NCI-H748 (cell line): ENCODE data around the gene PC.
"Not testable (repeated sequence)": the region's sequence is repeated elsewhere in the genome, so short reads cannot be mapped to it uniquely, and the experiment has no call there.

Source experiments
- DNase-seq: peaks from one replicate; lab custom pipeline; 2025; ENCODE audit not compliant: unreplicated experiment; lab: John Stamatoyannopoulos, UW

PC gene

DNA sequence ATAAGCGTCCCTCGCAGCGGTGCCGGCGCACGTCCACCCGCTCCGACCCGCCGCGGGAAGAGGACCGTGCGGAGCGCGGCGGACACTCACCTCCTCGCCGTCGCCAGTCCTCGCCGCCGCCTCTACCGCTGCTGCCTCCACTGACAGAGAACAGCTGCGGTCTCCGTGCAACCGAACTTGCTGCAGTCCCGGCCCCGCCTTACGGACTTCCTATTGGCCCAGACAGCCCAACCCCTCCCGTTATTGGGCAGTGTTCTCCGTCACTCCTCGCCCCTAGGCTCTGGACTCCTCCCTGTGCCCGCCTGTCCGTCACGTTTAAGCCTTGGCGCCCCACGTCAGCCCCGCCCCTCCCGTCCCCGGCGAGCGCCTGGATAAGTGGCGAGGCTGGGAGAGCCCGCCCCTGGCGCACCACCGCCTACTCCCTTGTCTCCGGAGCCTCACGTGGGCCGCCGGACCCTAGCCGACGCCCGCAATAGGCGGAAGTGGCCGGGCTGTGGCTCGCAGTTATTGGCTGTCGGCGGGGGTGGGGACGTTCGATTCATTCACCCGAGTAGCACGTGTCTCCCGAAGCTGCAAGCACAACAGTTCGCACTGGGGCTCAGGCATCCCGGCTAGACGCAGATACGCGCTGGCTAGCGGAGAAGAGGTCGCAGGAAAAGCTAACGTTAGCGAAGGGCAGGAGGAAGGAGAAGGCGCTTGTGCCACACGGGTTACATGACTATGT lies at the start of gene PC:
PC (minus strand) TSS at position 152 of the 724 bp plus-strand sequence. CDS start 86,224 bp downstream, outside the sequence.
- peak; percentile 99 for DNase-seq

DNA sequence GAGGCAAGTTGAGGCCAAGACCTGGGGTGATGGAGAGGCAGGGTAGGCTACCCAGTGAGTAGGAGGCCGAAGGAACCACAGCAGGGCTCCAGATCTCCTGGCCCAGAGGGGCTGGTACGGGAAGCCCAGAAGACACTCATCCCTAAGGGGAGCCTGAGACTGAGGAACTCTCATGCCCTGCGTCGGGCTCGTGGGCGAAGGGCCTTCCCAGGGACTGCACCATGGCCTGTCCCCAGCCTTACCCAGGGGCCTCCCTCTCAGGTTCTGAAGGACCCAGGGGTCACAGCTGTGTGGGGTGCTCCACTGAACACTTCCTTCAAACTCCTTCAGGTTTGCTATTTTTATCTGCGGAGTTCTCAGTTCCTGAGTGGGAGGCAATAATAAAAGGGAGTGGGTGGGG lies 48.9 kb upstream of the PC start:
- DNase-seq = no peak

- DNase-seq = peak; percentile 44
Measured at GRCh38 chr11:67006029-67006884, 48.1 kb upstream of the PC start.

DNA sequence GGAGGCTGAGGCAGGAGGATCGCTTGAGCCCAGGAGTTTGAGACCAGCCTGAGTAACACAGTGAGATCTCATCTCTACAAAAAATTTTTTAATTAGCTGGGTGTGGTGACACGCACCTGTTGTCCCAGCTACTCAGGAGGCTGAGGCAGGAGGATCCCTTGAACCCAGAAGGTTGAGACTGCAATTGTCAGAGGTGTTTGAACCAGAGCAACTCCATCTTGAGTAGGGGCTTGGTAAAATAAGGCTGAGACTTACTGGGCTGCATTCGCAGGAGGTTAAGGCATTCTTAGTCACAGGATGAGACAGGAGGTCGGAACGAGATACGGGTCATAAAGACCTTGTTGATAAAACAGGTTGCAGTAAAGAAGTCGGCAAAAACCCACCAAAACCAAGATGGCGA lies 47.0 kb upstream of the PC start:
- DNase-seq = not testable (repeated sequence)

GRCh38 chr11:67002921-67003411 lies 44.8 kb upstream of the PC start:
- DNase-seq = no peak

DNA sequence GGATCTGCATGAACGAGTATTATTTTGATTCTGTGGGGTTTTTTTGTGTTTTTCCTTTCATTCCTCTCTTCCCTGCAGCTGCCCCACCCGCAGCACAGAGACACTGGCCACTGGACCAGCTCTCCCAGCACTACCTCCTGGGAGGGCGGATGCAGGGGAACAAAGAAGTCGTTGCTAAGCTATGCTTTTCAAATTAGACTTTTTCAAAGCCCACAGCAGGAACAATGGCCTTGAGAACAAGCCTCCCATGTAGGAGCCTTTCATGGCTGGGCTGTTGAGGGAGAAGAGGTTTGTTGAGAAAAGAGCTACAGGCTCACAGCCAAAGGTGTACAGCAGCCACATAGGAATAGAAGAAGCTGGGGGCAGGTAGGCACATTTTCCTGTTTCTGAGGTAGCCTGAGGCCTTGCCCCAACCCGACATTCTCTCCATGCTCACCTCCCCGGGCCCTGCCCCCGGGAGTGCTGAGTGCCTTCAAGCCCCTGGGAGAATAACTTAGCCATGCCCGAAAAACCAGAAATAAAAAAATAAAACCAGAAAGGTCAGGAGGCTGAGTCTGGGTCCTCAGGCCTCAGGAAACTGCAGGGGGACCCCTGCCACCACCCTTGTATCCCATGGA lies 44.2 kb upstream of the PC start:
- DNase-seq = peak; percentile 69

- DNase-seq = no peak
Measured at GRCh38 chr11:67001332-67001731, 43.1 kb upstream of the PC start.

DNA sequence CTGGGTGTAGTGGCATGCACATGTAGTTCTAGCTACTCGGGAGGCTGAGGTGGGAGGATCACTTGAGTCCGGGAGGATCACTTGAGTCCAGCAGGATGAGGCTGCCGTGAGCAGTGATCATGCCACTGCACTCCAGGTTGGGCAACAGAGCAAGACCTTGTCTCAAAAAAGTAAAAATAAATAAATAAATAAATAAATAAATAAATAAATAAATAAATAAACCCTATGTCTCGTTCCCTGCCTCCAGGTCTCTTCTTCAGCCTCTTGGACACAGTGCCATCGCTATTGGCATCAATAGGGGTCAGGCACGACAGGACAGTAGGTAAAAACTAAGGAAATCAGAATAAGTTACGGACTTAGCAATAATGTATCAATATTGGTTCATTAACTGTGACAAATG lies 41.4 kb upstream of the PC start:
- DNase-seq = no peak

- no peak for DNase-seq
Measured at GRCh38 chr11:66996609-66997273, 38.6 kb upstream of the PC start.

DNA sequence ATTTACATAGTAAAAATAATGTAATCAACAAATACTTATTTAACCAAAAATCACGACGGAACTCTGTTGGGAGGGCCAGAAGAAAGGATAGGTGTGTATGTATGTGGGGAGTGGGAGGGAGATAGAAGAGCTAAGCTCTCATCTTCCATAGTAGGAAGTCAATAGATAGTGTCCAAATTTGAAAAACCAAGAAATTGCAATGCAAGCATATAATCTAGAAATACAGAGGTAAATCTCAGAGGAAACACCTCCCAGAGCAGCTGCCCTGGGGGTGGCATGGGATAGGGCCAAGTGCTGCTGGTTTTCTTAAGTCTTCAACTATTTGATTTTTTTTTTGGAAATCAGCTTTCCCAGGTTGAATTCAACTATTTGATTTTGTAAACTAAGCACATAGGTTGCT lies 33.9 kb upstream of the PC start:
- no peak for DNase-seq

DNA sequence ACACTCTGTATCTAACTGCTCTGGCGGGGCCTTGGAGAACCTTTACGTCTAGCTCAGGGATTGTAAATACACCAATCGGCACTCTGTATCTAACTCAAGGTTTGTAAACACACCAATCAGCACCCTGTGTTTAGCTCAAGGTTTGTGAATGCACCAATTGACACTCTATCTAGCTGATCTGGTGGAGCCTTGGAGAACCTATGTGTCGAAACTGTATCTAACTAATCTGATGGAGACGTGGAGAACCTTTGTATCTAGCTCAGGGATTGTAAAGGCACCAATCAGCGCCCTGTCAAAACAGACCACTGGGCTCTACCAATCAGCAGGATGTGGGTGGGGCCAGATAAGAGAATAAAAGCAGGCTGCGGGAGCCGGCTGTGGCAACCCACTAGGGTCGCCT lies 31.2 kb upstream of the PC start:
- DNase-seq = not testable (repeated sequence)

DNA sequence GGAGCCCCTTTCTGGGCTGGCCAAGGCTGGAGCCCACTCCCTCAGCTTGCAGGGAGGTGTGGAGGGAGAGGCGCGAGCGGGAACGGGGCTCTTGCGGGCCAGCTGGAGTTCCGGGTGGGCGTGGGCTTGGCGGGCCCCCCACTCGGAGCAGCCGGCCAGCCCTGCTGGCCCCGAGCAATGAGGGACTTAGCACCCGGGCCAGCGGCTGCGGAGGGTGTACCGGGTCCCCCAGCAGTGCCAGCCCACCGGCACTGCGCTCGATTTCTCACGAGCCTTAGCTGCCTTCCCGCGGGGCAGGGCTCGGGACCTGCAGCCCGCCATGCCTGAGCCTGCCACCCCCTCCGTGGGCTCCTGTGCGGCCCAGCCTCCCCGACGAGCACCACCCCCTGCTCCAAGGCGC lies 30.6 kb upstream of the PC start:
- not testable (repeated sequence) for DNase-seq

DNA sequence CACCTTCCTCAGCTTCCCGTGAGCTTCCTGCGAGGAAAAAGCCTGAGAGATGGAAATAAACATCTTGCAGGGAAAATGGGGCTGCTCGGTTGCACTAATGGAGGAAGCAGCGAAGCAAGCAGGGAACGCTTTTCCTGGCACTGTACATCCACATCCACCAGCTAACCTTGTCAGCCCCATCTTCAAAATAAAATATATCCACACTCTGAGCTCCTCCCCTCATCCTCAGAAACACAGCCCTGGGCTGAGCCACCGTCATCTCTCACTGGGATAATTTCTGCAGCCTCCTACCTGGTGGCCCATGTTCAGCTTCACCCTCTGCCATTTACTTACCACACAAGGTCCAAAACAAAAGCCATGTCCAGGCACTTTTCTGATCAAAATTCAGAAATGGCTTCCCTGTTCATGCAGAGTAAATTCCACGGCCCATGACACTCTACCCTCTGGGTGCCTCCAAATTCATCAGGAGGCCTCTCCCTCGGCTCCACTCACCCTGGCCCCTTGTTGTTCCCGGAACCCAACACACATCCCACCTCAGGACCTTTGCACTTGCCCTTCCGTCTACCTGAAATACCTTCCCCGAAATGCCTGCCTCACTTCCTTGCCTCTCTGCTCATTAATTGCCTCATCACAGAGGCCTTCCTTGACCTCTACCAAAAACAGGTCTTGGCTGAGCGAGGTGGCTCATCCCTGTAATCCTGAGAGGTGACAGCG lies 29.9 kb upstream of the PC start:
- no peak for DNase-seq

- DNase-seq = no peak
Measured at GRCh38 chr11:66987158-66987620, 29.0 kb upstream of the PC start.

GRCh38 chr11:66986178-66986545 lies 28.0 kb upstream of the PC start:
- DNase-seq = no peak

DNA sequence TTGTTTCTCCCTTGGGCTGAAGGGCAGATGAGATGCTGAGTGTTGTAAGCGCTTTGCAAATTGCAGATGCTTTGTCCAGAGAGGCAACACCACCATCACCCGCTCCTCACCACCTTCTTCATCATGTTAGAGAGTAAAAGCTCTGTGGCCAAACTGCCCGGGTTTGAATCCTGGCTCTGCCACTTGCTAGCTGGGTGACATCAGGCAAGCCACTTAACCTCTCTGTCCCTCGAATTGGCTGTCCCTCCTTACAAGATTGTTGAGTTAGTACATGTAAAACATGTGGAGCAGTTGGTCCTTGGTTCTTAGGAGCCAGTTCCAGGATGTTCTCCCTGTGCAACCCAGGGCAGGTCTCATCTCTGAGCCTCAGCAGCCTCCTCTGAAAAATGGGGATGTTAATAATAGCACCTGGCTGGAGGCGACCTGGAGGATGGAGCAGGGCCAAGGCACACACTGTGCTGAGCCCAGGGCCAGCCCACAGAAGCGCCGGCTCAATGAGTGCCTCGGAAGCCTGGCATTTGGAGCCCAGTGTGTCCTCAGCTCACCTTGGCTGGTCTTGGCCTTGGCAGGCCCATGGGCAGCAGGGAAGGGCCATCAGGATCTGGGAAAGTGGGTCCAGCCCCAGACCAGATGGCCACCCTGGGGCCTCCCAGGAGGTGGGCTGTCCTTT lies 27.5 kb upstream of the PC start:
- no peak for DNase-seq

GRCh38 chr11:66983275-66983924 lies 25.2 kb upstream of the PC start:
- no peak for DNase-seq

DNA sequence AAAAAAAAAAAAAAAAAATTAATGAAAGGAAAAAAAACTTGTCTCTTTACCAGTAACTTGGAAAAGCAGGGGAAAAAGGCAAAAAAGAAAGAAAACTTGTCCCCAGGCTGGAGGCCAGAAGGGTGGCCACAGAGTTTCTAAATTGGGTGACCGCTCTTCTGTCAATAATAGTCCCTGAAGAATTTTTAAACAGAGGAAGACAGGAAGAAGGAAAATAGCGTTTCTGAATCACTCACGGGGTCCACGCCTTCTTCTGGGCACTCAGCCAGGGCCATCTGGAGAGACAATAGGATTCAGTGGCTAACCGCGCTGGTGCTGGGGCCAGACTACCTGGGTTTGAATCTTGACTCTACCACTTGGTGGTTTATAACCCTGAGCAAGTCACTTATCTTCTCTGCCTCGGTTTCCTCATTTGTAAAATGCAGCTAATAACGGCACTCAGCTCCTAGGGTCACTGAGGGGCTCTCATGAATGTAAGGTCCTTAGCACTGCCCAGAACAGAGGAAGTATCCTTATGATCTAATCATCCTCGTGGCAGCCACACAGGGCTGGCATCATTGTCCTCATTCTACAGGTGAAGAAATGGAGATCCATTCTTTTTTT lies 23.9 kb upstream of the PC start:
- peak; percentile 89 for DNase-seq
